NCI-H1092 treated with DMSO at 0.1 percent for 48 hours (cell line): ENCODE results near the gene PRKN.

Experiments used
- DNase-seq: peaks from one replicate; lab custom pipeline; 2025; lab: John Stamatoyannopoulos, UW

Gene PRKN

GRCh38 chr6:162377735-162378134, 349.8 kb downstream of the PRKN start:
- DNase-seq = no peak

GRCh38 chr6:162373868-162374267, 353.7 kb downstream of the PRKN start:
- no peak for DNase-seq

- DNase-seq = no peak
These were observed 354.4 kb downstream of the PRKN start for GRCh38 chr6:162373192-162373591.

- DNase-seq = no peak
These were observed 355.5 kb downstream of the PRKN start for GRCh38 chr6:162372106-162372505.

- no peak for DNase-seq
These were observed 356.4 kb downstream of the PRKN start for GRCh38 chr6:162371121-162371520.

GRCh38 chr6:162369091-162369490, 358.5 kb downstream of the PRKN start:
- no peak for DNase-seq

- no peak for DNase-seq
These were observed 363.1 kb downstream of the PRKN start for GRCh38 chr6:162364488-162364887.

- no peak for DNase-seq
These were observed 363.8 kb downstream of the PRKN start for GRCh38 chr6:162363757-162364156.

- DNase-seq = no peak
These were observed 366.5 kb downstream of the PRKN start for GRCh38 chr6:162360901-162361567.

GRCh38 chr6:162358625-162359024, 368.9 kb downstream of the PRKN start:
- DNase-seq = no peak

GRCh38 chr6:162345051-162345511, 382.5 kb downstream of the PRKN start:
- DNase-seq = no peak

GRCh38 chr6:162344646-162345010, 382.9 kb downstream of the PRKN start:
- no peak for DNase-seq

GRCh38 chr6:162343936-162344645, 383.5 kb downstream of the PRKN start:
- DNase-seq = no peak

GRCh38 chr6:162343198-162343935, 384.2 kb downstream of the PRKN start:
- no peak for DNase-seq

GRCh38 chr6:162337412-162337811, 390.2 kb downstream of the PRKN start:
- no peak for DNase-seq

GRCh38 chr6:162336359-162336758, 391.2 kb downstream of the PRKN start:
- no peak for DNase-seq

- no peak for DNase-seq
These were observed 395.2 kb downstream of the PRKN start for GRCh38 chr6:162332365-162332764.

- DNase-seq = no peak
These were observed 395.7 kb downstream of the PRKN start for GRCh38 chr6:162331911-162332310.

GRCh38 chr6:162325826-162326225, 401.7 kb downstream of the PRKN start:
- DNase-seq = no peak

GRCh38 chr6:162325051-162325450, 402.5 kb downstream of the PRKN start:
- DNase-seq = no peak

GRCh38 chr6:162315291-162315690, 412.3 kb downstream of the PRKN start:
- DNase-seq = no peak

- DNase-seq = no peak
These were observed 413.5 kb downstream of the PRKN start for GRCh38 chr6:162313922-162314660.
